GM18498 (cell line): ENCODE measurements around the gene PRR22.
"Not testable (repeated sequence)": the region's sequence is repeated elsewhere in the genome, so short reads cannot be mapped to it uniquely, and the experiment has no call there.

Experiments used
- ATAC-seq: cut with Tn5 transposase; IDR thresholded peaks from one replicate; pipeline ENCODE4 v1.9.1; 2021; ENCODE audit warnings: mild to moderate bottlenecking, moderate library complexity; ENCODE audit not compliant: unreplicated experiment

Gene PRR22

GRCh38 chr19:5762608-5763217, 21.8 kb downstream of the PRR22 start:
- no peak for ATAC-seq

- no peak for ATAC-seq
Measured at GRCh38 chr19:5753743-5754142, 30.8 kb downstream of the PRR22 start.

- ATAC-seq: no peak
Measured at GRCh38 chr19:5751709-5752108, 32.8 kb downstream of the PRR22 start.

- ATAC-seq: no peak
Measured at GRCh38 chr19:5749505-5749904, 35.0 kb downstream of the PRR22 start.

DNA sequence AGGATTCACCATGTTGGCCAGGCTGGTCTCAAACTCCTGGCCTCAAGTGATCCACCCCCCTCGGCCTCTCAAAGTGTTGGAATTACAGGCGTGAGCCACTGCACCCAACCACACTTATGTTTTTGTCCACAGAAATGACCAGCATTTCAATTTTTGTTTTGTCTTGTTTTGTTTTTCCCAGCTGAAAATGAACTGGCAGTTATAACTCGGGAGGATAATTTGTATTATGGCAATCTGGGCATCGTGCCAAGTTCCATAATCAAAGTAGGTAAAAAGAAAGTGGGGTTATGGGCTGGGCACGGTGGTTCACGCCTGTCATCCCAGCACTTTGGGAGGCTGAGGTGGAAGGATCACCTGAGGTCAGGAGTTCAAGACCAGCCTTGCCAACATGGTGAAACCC, 35.6 kb downstream of the PRR22 start:
- not testable (repeated sequence) for ATAC-seq

DNA sequence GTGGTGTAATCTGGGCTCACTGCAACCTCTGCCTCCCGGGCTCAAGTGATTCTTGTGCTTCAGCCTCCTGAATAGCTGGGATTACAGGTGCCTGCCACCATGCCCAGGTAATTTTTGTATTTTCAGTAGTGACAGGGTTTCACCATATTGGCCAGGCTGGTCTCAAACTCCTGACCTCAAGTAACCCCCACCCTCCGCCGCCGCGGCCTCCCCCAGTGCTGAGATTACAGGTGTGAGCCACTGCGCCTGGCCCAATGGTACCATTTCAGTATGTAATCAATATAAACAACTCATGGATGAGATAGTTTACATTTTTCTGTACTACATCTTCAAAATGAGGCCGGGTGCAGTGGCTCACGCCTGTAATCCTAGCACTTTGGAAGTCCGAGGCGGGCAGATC, 39.5 kb downstream of the PRR22 start:
- ATAC-seq: not testable (repeated sequence)

- no peak for ATAC-seq
Measured at GRCh38 chr19:5743630-5744029, 40.9 kb downstream of the PRR22 start.

DNA sequence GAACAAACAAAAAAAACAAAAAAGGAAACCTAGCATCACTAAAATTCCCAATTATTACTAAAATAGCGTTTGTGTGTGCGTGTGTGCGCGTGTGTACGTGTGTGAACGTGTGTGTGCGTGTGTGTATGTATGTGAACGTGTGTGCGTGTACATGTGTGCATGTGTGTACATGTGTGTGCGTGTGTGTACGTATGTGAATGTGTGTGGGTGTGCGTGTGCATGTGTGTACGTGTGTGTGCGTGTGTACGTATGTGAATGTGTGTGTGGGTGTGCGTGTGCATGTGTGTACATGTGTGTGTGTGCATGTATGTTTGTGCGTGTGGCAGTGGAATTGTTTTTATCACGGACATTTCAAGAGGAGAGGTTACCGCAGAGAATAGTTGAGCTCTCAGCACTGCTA, 42.5 kb downstream of the PRR22 start:
- no peak for ATAC-seq

DNA sequence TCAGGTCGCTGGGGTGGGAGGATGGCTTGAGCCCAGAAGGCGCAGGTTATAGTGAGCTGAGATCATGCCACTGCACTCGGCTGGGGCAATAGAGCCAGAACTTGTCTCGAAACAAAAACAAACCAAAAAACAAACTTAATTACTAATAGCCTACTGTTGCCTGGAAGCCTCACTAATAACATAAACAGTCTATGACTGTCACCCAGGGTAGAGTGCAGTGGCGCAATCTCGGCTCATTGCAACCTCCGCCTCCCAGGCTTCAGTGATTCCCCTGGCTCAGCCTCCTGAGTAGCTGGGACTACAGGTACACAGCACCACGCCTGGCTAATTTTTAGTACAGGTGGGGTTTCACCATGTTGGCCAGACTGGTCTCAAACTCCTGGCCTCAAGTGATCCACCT, 46.1 kb downstream of the PRR22 start:
- no peak for ATAC-seq

GRCh38 chr19:5733172-5733571, 51.4 kb downstream of the PRR22 start:
- not testable (repeated sequence) for ATAC-seq
